CD14-positive monocyte (primary cell): ENCODE data around the gene ACTA2. TPM values are rescaled to one million over a fixed set of nuclear protein-coding genes. Genes with fewer than 3 reads are reported as not detected.

Experiments used
- DNase-seq, 3 donors: peaks; one replicate each; pipeline ENCODE4 v3.0.0-alpha.2; 2011 to 2022
- H2AFZ ChIP-seq: 2 replicates; pipeline ENCODE4 v1.6.0; 2012; ENCODE audit warnings: mild to moderate bottlenecking, low read depth, low read length, inconsistent platforms; ENCODE audit not compliant: insufficient read depth, poor library complexity, severe bottlenecking
- H3K27ac ChIP-seq, 2 donors: 1 replicate in 1 of 2; 2 replicates in 1 of 2; pipeline ENCODE4 v1.5.1; 2012 to 2013; ENCODE audit warnings: low read length in 2 of 2, control low read depth in 1 of 2, inconsistent platforms in 1 of 2, low read depth in 1 of 2, mild to moderate bottlenecking in 1 of 2
- H3K27me3 ChIP-seq, 2 donors: one replicate each; pipeline versions ENCODE4 v1.6.0 to v1.6.1; 2011 to 2013; ENCODE audit warnings: low read length in 2 of 2; ENCODE audit not compliant: control insufficient read depth in 2 of 2, insufficient read depth in 2 of 2
- H3K36me3 ChIP-seq, 2 donors: replicated peaks in 1 of 2; 1 replicate in 1 of 2; 2 replicates in 1 of 2; pipeline versions ENCODE4 v1.5.1 to v1.6.1; 2012 to 2013; ENCODE audit warnings: low read length in 2 of 2, control low read depth in 1 of 2, inconsistent platforms in 1 of 2, mild to moderate bottlenecking in 1 of 2; ENCODE audit not compliant: insufficient read depth in 2 of 2, control insufficient read depth in 1 of 2
- H3K4me1 ChIP-seq, 2 donors: 1 replicate in 1 of 2; 2 replicates in 1 of 2; pipeline versions ENCODE4 v1.5.1 to v1.6.1; 2012 to 2013; ENCODE audit warnings: low read length in 2 of 2, control low read depth in 1 of 2, inconsistent platforms in 1 of 2, mild to moderate bottlenecking in 1 of 2, moderate library complexity in 1 of 2; ENCODE audit not compliant: insufficient read depth in 2 of 2, control insufficient read depth in 1 of 2
- H3K4me2 ChIP-seq: replicated peaks from 2 replicates; pipeline ENCODE3; 2012; ENCODE audit warnings: low read length, moderate library complexity, mild to moderate bottlenecking; ENCODE audit not compliant: poor library complexity, severe bottlenecking; ENCODE audit errors: extremely low read depth
- H3K4me3 ChIP-seq, 3 experiments: fragments of 200-600 bp in 1 of 3; sonication (generic) in 1 of 3; replicated peaks in 1 of 3; 1 replicate in 2 of 3; 2 replicates in 1 of 3; pipeline ENCODE4 v1.5.1; 2011 to 2013; ENCODE audit warnings: low read length in 3 of 3, mild to moderate bottlenecking in 3 of 3, control low read depth in 2 of 3, low read depth in 2 of 3, inconsistent platforms in 1 of 3, moderate library complexity in 1 of 3
- H3K79me2 ChIP-seq: 2 replicates; pipeline ENCODE4 v1.6.0; 2012; ENCODE audit warnings: mild to moderate bottlenecking, control low read depth, inconsistent platforms, low read length, moderate library complexity; ENCODE audit not compliant: insufficient read depth
- H3K9ac ChIP-seq: 2 replicates; pipeline ENCODE4 v1.6.0; 2017; ENCODE audit warnings: low read length, mild to moderate bottlenecking; ENCODE audit not compliant: insufficient read depth, poor library complexity, severe bottlenecking
- H3K9me3 ChIP-seq, 2 donors: replicated peaks in 1 of 2; 1 replicate in 1 of 2; 2 replicates in 1 of 2; pipeline versions ENCODE4 v1.5.1 to v1.6.1; 2012 to 2013; ENCODE audit warnings: low read length in 2 of 2, control low read depth in 1 of 2; ENCODE audit not compliant: control insufficient read depth in 1 of 2, insufficient read depth in 1 of 2
- H4K20me1 ChIP-seq: 2 replicates; pipeline ENCODE4 v1.6.0; 2012; ENCODE audit warnings: mild to moderate bottlenecking, low read length, control low read depth, moderate library complexity; ENCODE audit not compliant: insufficient read depth
- H3K27ac Mint-ChIP-seq, 7 donors: one replicate each; pipeline ENCODE4 v1.8.0; 2020; ENCODE audit warnings: mild to moderate bottlenecking in 7 of 7, mixed read lengths in 7 of 7, moderate library complexity in 6 of 7, inconsistent platforms in 2 of 7
- H3K27me3 Mint-ChIP-seq, 3 donors: one replicate each; pipeline ENCODE4 v1.8.0; 2021 to 2022; ENCODE audit warnings: low read depth in 3 of 3, mild to moderate bottlenecking in 3 of 3, mixed read lengths in 3 of 3, moderate library complexity in 3 of 3, inconsistent platforms in 1 of 3
- H3K36me3 Mint-ChIP-seq, 2 donors: one replicate each; pipeline ENCODE4 v1.8.0; 2020; ENCODE audit warnings: mixed read lengths in 2 of 2, inconsistent platforms in 1 of 2, mild to moderate bottlenecking in 1 of 2
- H3K4me1 Mint-ChIP-seq: one replicate; pipeline ENCODE4 v1.8.0; 2020; ENCODE audit warnings: mild to moderate bottlenecking, mixed read lengths
- H3K4me3 Mint-ChIP-seq, 2 donors: one replicate each; pipeline ENCODE4 v1.8.0; 2020; ENCODE audit warnings: mild to moderate bottlenecking in 2 of 2, mixed read lengths in 2 of 2, moderate library complexity in 1 of 2
- H3K9me3 Mint-ChIP-seq, 7 donors: one replicate each; pipeline ENCODE4 v1.8.0; 2020 to 2022; ENCODE audit warnings: mixed read lengths in 7 of 7, mild to moderate bottlenecking in 6 of 7, moderate library complexity in 6 of 7, inconsistent platforms in 2 of 7
- WGBS: methylation state at CpG from one replicate; pipeline ENCODE4 v1.1.5; 2013; ENCODE audit warnings: missing lambda C conversion rate; ENCODE audit not compliant: insufficient coverage; 5-methylcytosine and 5-hydroxymethylcytosine counted together
- intact Hi-C, 2 donors: fragments of 100-400 bp; cut with micrococcal nuclease; formaldehyde crosslinking; loops; one replicate each; pipeline versions ENCODE4 v1.15.0 to v1.15.1; 2023
- polyA plus RNA-seq, 3 donors: library from polyadenylated mRNA; depleted of rRNA in 1 of 3; unstranded in 2 of 3; stranded (reverse) in 1 of 3; fragments of 300-500 nt in 2 of 3; fragments of >200 nt in 1 of 3; fragmentation: Illumina TruSeq in 2 of 3; gene quantifications; 1 replicate in 2 of 3; 2 replicates in 1 of 3; pipeline ENCODE4 v1.2.3, GENCODE V29; 2012 to 2021
- TF ChIP-seq, protein P1 (sequence below): fragments of 200-600 bp; IDR thresholded peaks from one replicate; pipeline ENCODE4 v1.8.0; 2022; ENCODE audit warnings: antibody characterized with exemption, mild to moderate bottlenecking

Gene ACTA2
- polyA plus RNA-seq, 3 donors = 4.4 to 12.3 (median 6.8) TPM

DNA sequence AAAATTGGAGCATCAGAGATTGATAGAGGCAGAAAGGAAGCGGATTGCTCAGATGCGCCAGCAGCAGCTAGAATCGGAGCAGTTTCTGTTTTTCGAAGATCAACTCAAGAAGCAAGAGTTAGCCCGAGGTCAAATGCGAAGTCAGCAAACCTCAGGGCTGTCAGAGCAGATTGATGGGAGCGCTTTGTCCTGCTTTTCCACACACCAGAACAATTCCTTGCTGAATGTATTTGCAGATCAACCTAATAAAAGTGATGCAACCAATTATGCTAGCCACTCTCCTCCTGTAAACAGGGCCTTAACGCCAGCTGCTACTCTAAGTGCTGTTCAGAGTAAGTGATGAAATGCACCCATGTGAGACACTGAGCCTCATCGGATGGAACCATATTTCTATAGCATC lies 39.4 kb downstream of the ACTA2 start:
- Histone ChIP-seq H3K9ac (no peak overlapping the region), H4K20me1 (no peaks in the 10 kb centered on the region), H3K4me3 (no peak overlapping the region), H3K36me3 (peaks cover 0 to 5% of the 10 kb centered on the region in 2 donors), H3K9me3 (no peaks in the 10 kb centered on the region), H2AFZ (no peak overlapping the region), H3K4me1 (no peaks in the 10 kb centered on the region), H3K27me3 (no peaks in the 10 kb centered on the region), H3K27ac (no peak overlapping the region), H3K79me2 (no peaks in the 10 kb centered on the region), H3K4me2 (no peak overlapping the region)
- 98% methylated on average over 7 of the region's 9 CpGs for WGBS
- TF ChIP-seq, protein P1, sequence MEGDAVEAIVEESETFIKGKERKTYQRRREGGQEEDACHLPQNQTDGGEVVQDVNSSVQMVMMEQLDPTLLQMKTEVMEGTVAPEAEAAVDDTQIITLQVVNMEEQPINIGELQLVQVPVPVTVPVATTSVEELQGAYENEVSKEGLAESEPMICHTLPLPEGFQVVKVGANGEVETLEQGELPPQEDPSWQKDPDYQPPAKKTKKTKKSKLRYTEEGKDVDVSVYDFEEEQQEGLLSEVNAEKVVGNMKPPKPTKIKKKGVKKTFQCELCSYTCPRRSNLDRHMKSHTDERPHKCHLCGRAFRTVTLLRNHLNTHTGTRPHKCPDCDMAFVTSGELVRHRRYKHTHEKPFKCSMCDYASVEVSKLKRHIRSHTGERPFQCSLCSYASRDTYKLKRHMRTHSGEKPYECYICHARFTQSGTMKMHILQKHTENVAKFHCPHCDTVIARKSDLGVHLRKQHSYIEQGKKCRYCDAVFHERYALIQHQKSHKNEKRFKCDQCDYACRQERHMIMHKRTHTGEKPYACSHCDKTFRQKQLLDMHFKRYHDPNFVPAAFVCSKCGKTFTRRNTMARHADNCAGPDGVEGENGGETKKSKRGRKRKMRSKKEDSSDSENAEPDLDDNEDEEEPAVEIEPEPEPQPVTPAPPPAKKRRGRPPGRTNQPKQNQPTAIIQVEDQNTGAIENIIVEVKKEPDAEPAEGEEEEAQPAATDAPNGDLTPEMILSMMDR = no peak
- intact Hi-C loops = no loop called here
- Mint-ChIP-seq H3K9me3 (no peaks in the 10 kb centered on the region), H3K27me3 (peaks cover 0 to 1% (median 0%) of the 10 kb centered on the region in 3 donors), H3K27ac (no peak overlapping the region), H3K4me3 (no peak overlapping the region), H3K36me3 (peaks cover 15 to 21% of the 10 kb centered on the region in 2 donors), H3K4me1 (peaks cover 9% of the 10 kb centered on the region)
- no peak for DNase-seq

DNA sequence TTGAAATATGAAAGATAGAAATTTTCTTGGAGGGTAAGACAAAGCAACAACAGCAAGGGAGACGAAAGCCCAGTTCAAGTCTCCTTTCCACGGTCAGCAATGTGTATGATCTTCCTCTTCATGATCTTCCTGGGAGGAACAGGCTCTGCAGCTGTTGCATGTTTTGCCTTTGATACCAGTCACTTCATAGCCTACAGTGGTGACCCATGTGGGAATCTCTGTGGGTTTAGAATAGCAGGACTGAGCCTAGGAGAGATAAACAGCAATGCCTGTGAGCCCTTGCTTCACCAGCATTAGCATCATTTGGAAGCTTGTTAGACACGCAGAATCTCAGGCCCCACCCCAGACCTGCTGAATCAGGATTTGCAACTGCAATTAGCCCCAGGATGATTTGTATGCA lies 40.7 kb downstream of the ACTA2 start:
- Mint-ChIP-seq H3K27me3 (no peaks in the 10 kb centered on the region), H3K9me3 (no peaks in the 10 kb centered on the region), H3K27ac (no peak overlapping the region), H3K4me1 (peaks cover 9% of the 10 kb centered on the region), H3K36me3 (peaks cover 14 to 19% of the 10 kb centered on the region in 2 donors), H3K4me3 (no peak overlapping the region)
- DNase-seq = no peak
- H2AFZ ChIP-seq = no peak overlapping the region
- H3K4me3 ChIP-seq = no peak overlapping the region
- H3K36me3 ChIP-seq = peaks cover 0 to 5% of the 10 kb centered on the region in 2 donors
- no peak overlapping the region for H3K9ac ChIP-seq
- no peak overlapping the region for H3K27ac ChIP-seq
- H3K4me2 ChIP-seq = no peak overlapping the region
- WGBS = 100% methylated on average over 3 of the region's 3 CpGs
- intact Hi-C loops = no loop called here
- TF ChIP-seq, protein P1 = no peak
- no peaks in the 10 kb centered on the region for H3K4me1 ChIP-seq
- H3K27me3 ChIP-seq = no peaks in the 10 kb centered on the region
- no peaks in the 10 kb centered on the region for H4K20me1 ChIP-seq
- H3K9me3 ChIP-seq = no peaks in the 10 kb centered on the region
- no peaks in the 10 kb centered on the region for H3K79me2 ChIP-seq
